ENCODE data around the gene FRMD4A.

GRCh38 chr10:14180911-14181566, 149.7 kb downstream of the FRMD4A start:
- no peak for TF ChIP-seq EP300 (IDR thresholded peaks at IDR 0.05; ENCODE audit: low read depth)
- no peak for TF ChIP-seq POLR2AphosphoS5 (IDR thresholded peaks at IDR 0.05)
- TF ChIP-seq CTCF (IDR thresholded peaks at IDR 0.05) = no peak
